Measurements from ENCODE around the gene CSNK2A1. TPM values are rescaled to one million over a fixed set of nuclear protein-coding genes. Genes with fewer than 3 reads are reported as not detected.

CSNK2A1 gene
- total and polyA plus RNA-seq, 2 experiments from 2014 or later, result 85.1 to 244 TPM

DNA sequence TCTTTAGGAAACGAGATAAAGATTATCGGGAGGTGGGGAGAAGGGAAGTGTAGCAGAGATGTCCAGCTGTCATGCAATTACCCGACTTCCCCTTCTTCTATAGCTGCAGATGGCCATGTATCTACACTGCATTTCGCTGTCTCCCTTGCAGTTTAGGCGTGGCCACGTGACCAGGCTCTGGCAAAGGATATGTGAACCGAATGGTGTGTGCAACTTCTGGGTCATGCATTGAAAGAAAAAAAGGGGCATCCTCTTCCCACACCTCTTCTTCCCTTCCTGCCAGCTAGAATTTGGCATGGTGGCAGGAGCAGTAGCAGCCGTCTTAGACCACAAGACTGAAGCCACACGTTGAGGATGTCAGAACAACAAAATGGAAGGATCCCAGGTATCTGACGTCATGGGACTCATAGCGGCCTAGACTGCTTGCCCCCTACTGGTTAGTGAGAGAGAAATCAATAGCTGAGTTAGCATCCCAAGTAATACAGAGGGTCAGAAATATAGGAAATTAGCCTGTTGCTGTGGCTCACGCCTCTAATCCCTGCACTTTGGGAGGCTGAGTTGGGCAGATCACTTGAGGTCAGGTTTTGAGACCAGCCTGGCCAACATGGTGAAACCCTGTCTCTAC, 33.7 kb upstream of the CSNK2A1 start:
- no peaks in the 10 kb centered on the region for H3K9me2 ChIP-seq (ENCODE audit: insufficient read depth)
- H4K20me1 ChIP-seq (replicated peaks; ENCODE audit: insufficient read depth), result no peaks in the 10 kb centered on the region
- H3K27ac Mint-ChIP-seq, result no peak overlapping the region
- peak overlapping the region; percentile 80 for H2AFZ ChIP-seq
- no peak overlapping the region for H3K4me2 ChIP-seq
- H3K27ac ChIP-seq (ENCODE audit: low read depth), result no peak overlapping the region
- no peak overlapping the region for H3K4me3 Mint-ChIP-seq
- H3K79me2 ChIP-seq (replicated peaks; ENCODE audit: insufficient read depth), result no peaks in the 10 kb centered on the region
- H3K27me3 ChIP-seq (ENCODE audit: insufficient read depth), result no peaks in the 10 kb centered on the region
- TF ChIP-seq CREB1 (CRISPR knock-in tag; IDR thresholded peaks at IDR 0.05; ENCODE audit: low read depth) (peak; percentile 86), REST (IDR thresholded peaks at IDR 0.05; ENCODE audit: unreplicated experiment) (no peak), CTCF (conservative IDR thresholded peaks at IDR 0.05; ENCODE audit: low read depth in 2 of 2) (peak; percentile 65 to 66)
- peaks cover 37% of the 10 kb centered on the region for H3K4me1 Mint-ChIP-seq
- H3K9me3 Mint-ChIP-seq, result no peaks in the 10 kb centered on the region
- 0 out of 2 replicates have a peak, but pooled peaks cover 6% of the 10 kb centered on the region for H3F3A ChIP-seq (replicated peaks; ENCODE audit: low read depth)
- ATAC-seq (peak; percentile 54), DNase-seq (ENCODE audit: low spot score) (peak; percentile 88)
- peaks cover 5% of the 10 kb centered on the region for H3K27me3 Mint-ChIP-seq (ENCODE audit: insufficient read depth, low read depth, poor library complexity)
- peaks cover 19% of the 10 kb centered on the region for H3K4me1 ChIP-seq (ENCODE audit: insufficient read depth)
- H3K36me3 Mint-ChIP-seq (ENCODE audit: low read depth), result no peaks in the 10 kb centered on the region
- H3K36me3 ChIP-seq (ENCODE audit: insufficient read depth), result no peaks in the 10 kb centered on the region
- no peak overlapping the region for H3K4me3 ChIP-seq

DNA sequence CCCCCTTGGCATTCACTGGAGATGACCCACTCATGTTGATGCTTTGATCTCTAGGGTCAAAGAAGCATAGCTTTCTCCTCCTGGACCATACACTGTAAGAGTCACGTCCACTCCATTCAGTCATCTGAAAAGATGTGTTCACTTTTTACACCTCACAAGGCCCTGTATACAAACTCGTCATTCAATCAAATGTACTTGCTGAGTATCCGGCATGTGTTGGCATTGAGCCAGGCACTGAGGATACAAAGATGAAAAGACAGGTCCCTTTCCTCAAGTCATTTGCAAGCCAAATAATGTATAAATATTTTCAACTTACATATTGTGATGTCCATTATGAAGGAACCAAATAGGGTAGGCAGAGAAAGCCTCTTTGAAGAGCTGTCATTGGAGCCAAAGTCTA, 32.6 kb upstream of the CSNK2A1 start:
- H3K4me3 ChIP-seq, result no peak overlapping the region
- H3K4me1 Mint-ChIP-seq, result peaks cover 44% of the 10 kb centered on the region
- ATAC-seq, result no peak

More for the DNA sequence above, 32.6 kb upstream of the CSNK2A1 start:
- H3K4me2 ChIP-seq, result no peak overlapping the region
- H3K36me3 Mint-ChIP-seq (ENCODE audit: low read depth), result no peaks in the 10 kb centered on the region
- no peak overlapping the region for H3K27ac Mint-ChIP-seq
- H3K27me3 ChIP-seq (ENCODE audit: insufficient read depth), result no peaks in the 10 kb centered on the region
- TF ChIP-seq ZNF114 (CRISPR knock-in tag; IDR thresholded peaks at IDR 0.05) (no peak), EZH2phosphoT487 (IDR thresholded peaks at IDR 0.05; ENCODE audit: unreplicated experiment) (no peak), EZH2 (IDR thresholded peaks at IDR 0.05; ENCODE audit: low read depth, unreplicated experiment) (no peak)
- no peak overlapping the region for H3K27ac ChIP-seq (ENCODE audit: low read depth)
- no peaks in the 10 kb centered on the region for H3K9me2 ChIP-seq (ENCODE audit: insufficient read depth)
- H3K4me3 Mint-ChIP-seq, result no peak overlapping the region
- H3K4me1 ChIP-seq (ENCODE audit: insufficient read depth), result peaks cover 23% of the 10 kb centered on the region
- no peaks in the 10 kb centered on the region for H3K9me3 Mint-ChIP-seq
- H3K36me3 ChIP-seq (ENCODE audit: insufficient read depth), result no peaks in the 10 kb centered on the region
- H3K79me2 ChIP-seq (replicated peaks; ENCODE audit: insufficient read depth), result no peaks in the 10 kb centered on the region
- no peak for DNase-seq (ENCODE audit: low spot score)
- 0 out of 2 replicates have a peak, but pooled peaks cover 6% of the 10 kb centered on the region for H3F3A ChIP-seq (replicated peaks; ENCODE audit: low read depth)
- no peak overlapping the region for H2AFZ ChIP-seq
- H4K20me1 ChIP-seq (replicated peaks; ENCODE audit: insufficient read depth), result no peaks in the 10 kb centered on the region
- H3K27me3 Mint-ChIP-seq (ENCODE audit: insufficient read depth, low read depth, poor library complexity), result peaks cover 6% of the 10 kb centered on the region
